Measurements from ENCODE around the gene GUCY2C. TPM values are rescaled to one million over a fixed set of nuclear protein-coding genes. Genes with fewer than 3 reads are reported as not detected.
"Not testable (repeated sequence)": the region's sequence is repeated elsewhere in the genome, so short reads cannot be mapped to it uniquely, and the experiment has no call there.

GUCY2C gene
- total RNA-seq, 1 donor from 2014 or later, result not detected

- not testable (repeated sequence) for DNase-seq (ENCODE audit: low spot score)
These were observed 14.2 kb downstream of the GUCY2C start for GRCh38 chr12:14682231-14682630.

DNA sequence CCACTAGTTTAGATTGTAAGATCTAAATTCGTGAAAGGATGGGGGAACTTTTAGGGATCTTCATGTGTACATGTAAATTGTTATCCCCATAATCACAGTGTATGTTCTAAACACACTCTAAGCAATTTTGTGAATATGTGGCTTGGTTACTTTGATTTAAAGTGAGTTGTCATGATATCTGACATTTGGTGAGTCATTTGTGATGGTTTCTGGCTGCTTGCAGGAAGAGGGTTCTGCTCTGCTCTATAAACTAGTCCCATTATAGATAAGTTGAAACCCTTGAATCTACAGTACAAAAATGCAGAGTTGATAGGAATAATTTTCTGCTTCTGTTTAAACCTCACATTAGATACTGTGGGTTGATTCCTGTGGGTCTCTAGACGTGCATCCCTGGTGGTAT is 14.8 kb downstream of the GUCY2C start:
- no peak for DNase-seq (ENCODE audit: low spot score)

DNA sequence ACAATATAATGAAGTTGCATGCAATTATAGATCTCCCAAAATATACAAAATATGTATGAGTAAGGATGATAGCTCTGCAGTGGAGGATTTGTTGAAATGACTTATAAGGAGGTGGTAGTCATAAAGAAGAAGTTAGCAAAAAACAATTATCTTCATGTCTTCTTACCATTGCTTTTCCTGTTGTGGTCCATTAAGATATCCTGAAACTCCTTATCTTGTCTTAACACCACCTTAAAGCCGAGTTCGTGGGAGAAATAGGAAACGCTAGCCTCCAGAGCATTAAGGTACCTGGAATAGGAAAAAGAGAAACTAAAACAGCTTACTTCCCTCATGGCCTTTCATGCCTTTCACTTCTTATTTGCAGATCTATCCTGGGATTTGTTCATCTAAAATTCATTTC is 15.2 kb downstream of the GUCY2C start:
- DNase-seq (ENCODE audit: low spot score), result no peak

GRCh38 chr12:14678547-14679150 is 17.8 kb downstream of the GUCY2C start:
- DNase-seq (ENCODE audit: low spot score), result no peak

- no peak for DNase-seq (ENCODE audit: low spot score)
These were observed 27.8 kb downstream of the GUCY2C start for GRCh38 chr12:14668591-14668990.

GRCh38 chr12:14665354-14666348 is 30.7 kb downstream of the GUCY2C start:
- no peak for DNase-seq (ENCODE audit: low spot score)

- no peak for DNase-seq (ENCODE audit: low spot score)
These were observed 31.9 kb downstream of the GUCY2C start for GRCh38 chr12:14664434-14665023.

GRCh38 chr12:14663002-14663401 is 33.4 kb downstream of the GUCY2C start:
- DNase-seq (ENCODE audit: low spot score), result no peak

DNA sequence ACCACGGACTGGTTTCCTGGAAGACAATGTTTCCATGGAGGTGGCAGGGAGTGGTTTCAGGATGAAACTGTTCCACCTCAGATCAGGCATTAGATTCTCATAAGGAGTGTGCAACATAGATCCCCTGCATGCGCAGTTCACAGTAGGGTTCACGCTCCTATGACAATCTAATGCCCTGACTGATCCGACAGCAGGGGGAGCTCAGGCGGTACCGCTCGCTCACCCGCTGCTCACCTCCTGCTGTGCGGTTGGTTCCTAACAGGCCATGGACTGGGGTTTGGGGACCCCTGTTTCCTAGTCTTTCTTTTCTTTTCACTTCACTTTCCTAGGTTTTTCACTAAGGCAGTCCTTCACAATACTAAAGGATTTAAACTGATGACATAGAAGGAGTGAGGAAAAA is 39.6 kb downstream of the GUCY2C start:
- DNase-seq (ENCODE audit: low spot score), result no peak

- DNase-seq (ENCODE audit: low spot score), result no peak
These were observed 41.1 kb downstream of the GUCY2C start for GRCh38 chr12:14655284-14655683.

GRCh38 chr12:14654842-14655241 is 41.6 kb downstream of the GUCY2C start:
- DNase-seq (ENCODE audit: low spot score), result no peak

DNA sequence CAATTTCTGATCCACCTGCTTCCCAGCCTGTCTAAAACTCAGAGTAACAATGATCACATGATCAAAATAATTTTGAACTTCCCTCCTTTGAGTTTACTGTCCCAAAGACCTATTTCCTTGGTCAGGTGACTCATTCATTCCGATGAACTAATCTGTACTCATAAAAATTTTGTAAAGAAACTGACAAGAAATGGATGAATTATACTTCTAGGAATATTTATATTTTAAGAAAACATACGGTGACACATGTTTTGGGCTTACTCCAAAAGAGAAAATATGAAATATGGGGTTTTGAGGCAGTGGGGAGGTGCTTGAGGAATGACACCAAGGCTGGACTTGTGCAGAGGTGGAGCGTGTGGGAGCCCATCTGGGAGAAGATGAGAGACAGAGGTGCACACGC is 42.0 kb downstream of the GUCY2C start:
- no peak for DNase-seq (ENCODE audit: low spot score)

DNA sequence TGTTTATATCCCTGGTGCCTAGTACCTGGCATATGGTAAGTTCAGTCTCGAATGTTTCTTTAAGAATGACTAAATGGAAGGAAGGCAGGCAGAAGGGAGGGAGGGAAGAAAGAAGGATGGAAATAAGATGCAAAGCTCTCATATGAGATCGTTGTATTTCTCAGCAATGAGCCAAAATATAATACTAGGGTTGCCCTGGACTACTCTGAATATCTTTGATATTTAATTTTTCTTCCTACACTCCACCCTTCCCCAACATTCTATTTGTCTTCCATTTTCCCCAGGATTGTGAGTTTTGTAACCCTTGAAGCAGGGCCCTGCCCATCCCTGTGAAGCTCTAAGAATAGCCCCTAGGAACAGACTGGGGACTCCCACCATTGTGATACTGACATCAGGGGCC is 43.9 kb downstream of the GUCY2C start:
- DNase-seq (ENCODE audit: low spot score), result no peak

DNA sequence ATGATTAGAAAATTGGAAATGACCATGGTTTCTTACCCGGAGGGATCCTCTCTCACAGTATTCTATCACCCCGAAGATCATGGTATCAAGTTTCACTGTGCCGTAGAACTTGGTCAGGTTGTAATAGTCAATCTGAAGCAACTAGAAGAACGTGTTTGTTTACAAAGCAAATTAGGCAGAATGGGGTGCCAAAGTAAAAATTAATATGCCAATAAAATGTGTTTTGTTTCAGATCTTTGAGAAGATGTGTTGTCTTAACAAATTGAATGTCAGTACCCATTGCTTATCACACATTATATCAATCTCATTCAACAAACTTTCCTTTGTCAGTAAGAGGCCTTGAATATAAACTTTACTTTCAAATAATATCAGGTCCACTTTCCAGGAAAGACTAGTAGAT is 45.0 kb downstream of the GUCY2C start:
- no peak for DNase-seq (ENCODE audit: low spot score)

GRCh38 chr12:14650789-14651188 is 45.6 kb downstream of the GUCY2C start:
- no peak for DNase-seq (ENCODE audit: low spot score)

DNA sequence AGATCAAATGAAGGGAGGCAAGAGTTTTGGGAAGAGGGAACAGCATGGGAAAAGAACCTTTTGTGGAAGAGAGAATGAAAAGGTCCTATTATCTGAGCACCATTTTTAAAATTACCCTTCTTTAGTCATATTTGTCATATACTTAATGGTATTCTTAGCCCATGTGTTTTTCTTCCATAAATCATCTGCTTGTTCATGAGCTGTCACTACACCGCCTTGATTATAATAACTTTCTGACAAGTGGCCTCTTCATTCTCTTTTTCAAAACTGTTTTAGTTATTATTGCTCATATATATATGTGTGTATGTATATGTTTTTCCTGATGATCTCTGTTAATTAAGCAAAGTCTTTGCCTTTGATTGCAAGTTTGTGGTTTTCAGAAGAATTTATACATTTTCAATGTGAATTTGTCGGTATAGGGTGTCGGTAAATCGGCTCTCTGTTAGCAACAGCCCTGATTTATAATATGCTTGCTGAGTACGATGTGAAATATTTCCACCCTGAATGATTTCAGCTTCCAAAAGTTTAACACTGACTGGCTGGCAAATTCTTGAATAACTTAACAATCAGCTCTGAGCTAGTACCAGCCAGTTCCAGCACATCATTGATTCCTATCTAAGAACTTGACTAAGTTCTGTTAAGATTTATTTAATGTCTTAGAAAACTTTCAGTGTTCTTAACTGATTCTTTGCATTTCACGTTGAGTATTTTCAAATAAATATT is 49.2 kb downstream of the GUCY2C start:
- DNase-seq (ENCODE audit: low spot score), result no peak

DNA sequence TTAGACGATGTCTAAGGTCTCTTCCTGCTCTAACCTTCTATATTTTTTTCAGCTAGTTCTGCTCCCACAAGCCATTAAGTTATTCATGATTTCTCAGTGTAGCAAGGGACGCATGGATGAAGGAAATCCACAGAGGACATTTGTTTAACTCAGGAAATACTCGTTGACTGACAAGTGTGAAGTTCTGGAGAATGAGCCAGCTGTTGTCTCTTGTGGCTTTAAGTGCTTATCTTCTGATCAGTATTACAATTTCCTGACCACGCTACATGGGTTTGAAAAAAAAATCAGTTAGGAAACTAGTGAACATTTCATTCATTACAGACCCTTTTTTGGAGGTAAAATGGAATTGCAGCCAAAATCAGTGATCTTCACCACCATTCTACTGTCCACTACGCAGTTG is 53.1 kb downstream of the GUCY2C start:
- DNase-seq (ENCODE audit: low spot score), result no peak

DNA sequence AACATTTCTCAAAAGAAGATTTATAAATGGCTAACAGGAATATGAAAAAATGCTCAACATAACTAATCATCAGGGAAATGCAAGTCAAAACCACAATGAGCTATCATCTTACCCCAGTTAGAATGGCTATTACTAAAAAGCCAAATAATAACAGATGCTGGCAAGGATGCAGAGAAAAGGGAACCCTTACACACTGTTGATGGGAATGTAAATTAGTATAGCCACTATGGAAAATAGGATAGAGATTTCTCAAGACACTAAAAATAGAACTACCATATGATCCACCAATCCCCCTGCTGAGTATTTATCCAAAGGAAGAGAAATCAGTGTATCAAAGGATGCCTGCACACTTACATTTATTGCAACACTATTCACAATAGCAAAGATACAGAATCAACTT is 58.3 kb downstream of the GUCY2C start:
- no peak for DNase-seq (ENCODE audit: low spot score)

DNA sequence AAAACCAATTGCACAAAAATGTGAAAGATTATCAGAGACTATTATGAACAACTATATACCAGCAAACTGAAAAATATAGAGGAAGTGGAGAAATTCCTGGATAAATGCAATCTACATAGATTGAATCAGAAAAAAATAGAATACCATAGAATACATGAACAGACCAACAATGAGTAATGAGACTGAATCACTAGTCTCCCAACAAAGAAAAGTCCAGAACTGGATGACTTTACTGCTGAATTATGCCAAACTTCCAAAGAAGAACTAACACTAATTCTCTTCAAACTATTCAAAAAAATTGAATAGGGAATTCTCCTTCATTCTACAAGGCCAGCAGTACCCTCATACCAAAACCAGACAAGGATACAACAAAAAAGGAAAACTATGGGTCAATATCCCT is 60.6 kb downstream of the GUCY2C start:
- no peak for DNase-seq (ENCODE audit: low spot score)

DNA sequence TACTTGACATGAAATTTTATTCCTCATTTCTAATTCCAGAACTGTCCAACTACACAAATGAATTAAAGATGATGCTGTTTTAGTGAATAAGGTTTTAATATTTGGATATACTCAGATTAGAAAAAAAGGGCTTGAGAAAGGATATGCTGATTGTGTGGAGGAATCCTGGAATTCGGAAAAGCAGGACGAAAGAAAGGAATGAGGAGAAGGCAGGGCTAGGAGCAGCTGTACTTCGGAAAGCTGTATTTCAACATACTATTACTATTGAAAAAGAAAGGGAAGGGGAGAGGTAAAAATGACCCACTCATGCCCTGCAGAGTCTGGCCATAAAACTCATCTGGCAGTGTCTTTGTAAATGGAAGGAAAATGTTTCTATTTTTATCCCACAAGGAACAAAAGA is 65.6 kb downstream of the GUCY2C start:
- DNase-seq (ENCODE audit: low spot score), result no peak

DNA sequence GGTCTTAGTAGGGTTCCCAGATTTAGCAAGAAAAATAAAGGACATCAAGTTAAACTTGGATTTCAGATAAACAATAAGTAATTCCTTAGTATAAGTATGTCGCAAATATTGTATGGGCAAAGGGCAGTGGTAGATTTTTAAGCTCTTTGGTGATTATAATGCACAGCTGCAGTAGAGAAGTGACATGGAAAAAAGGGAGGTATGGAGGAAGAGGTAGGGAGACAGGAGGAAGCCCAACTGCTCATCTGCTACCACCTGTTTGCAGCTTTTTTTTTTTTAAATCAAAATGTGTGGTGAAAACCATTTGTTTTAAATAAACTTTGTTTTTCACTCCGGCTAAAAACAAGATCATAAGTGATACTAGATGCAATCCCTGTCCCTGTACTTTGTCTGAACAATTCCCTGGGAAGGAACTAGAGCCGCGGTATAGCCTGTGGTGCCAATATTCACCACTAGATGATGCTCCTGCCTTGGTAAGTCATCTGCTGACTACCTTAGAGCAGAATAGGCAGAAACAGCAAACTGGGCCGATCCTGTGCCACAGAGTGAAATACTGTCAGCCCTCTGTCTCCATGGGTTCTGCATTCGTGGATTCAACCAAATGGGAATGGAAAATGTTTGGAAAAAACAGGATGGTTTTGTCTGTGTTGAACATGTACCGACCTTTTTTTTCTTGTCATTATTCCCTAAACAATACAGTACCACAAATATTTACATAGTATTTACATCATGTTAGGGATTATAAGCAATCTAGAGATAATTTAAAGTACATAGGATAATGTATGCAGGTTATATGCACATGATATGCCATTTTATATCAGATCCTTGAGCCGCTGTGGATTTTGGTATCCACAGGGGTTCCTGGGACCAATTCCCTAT is 66.3 kb downstream of the GUCY2C start:
- peak; percentile 78 for DNase-seq (ENCODE audit: low spot score)
